ENCODE results near the gene NFATC2.
A peak's percentile ranks its signal among the peaks of the same experiment; 100 is the strongest.

Gene NFATC2

DNA sequence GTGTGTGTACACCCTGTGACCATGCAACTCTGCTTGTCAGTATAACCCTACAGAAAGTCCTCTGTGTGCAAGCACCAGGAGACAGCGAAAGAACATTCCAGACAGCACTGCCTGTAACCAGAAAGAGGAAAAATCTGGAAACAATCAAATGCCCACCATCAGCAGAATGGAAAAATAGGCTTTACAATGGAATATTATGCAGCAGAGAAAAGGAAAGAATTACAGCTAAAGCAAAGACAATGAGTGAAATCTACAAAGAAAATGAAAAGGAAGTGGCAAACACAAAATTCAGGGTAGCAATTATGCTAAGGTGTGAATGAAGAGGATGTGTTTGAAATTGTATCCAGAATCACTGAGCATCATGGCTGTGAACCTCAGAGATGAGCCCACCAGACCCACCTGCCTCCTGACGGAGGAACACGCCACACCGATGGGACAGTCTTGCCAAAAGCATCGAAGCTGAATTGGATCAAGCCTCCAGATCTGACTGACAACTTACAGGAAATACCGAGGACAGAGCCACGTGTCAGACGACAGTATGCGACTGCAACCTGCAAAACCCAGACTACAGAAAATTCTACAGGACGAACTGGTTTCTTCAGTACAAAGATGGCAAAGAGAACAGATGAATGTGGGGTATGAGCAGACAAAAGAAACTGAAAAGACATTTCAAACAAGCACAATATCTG, 133.2 kb downstream of the NFATC2 start:
- H3K36me3 ChIP-seq (ENCODE audit: control insufficient read depth in 2 of 2, insufficient read depth in 1 of 2, low read length in 2 of 2), result no peaks in the 10 kb centered on the region
- no peaks in the 10 kb centered on the region for H3K4me1 ChIP-seq (ENCODE audit: control insufficient read depth, insufficient read depth, low read length)
- H3K27ac ChIP-seq (ENCODE audit: extremely low read depth, low read depth, low read length), result no peak overlapping the region
- POLR2A ChIA-PET, result no interaction called here
- no peaks in the 10 kb centered on the region for H3K9me3 ChIP-seq (ENCODE audit: control insufficient read depth, insufficient read depth, low read depth, low read length)
- CTCF ChIA-PET, result no interaction called here
- H3K4me3 ChIP-seq (ENCODE audit: low read depth, low read length), result no peak overlapping the region
- TF ChIP-seq, protein P1, sequence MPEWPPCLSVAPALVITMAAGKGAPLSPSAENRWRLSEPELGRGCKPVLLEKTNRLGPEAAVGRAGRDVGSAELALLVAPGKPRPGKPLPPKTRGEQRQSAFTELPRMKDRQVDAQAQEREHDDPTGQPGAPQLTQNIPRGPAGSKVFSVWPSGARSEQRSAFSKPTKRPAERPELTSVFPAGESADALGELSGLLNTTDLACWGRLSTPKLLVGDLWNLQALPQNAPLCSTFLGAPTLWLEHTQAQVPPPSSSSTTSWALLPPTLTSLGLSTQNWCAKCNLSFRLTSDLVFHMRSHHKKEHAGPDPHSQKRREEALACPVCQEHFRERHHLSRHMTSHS (tag by site-specific recombination; IDR thresholded peaks at IDR 0.05), result no peak
- TF ChIP-seq ZBTB17 (tag by site-specific recombination; IDR thresholded peaks at IDR 0.05) (no peak), ZNF146 (tag by site-specific recombination; IDR thresholded peaks at IDR 0.05) (peak; percentile 100), ZNF544 (tag by site-specific recombination; IDR thresholded peaks at IDR 0.05) (no peak), ZNF548 (tag by site-specific recombination; IDR thresholded peaks at IDR 0.05) (no peak)
- TF ChIP-seq, protein P2, sequence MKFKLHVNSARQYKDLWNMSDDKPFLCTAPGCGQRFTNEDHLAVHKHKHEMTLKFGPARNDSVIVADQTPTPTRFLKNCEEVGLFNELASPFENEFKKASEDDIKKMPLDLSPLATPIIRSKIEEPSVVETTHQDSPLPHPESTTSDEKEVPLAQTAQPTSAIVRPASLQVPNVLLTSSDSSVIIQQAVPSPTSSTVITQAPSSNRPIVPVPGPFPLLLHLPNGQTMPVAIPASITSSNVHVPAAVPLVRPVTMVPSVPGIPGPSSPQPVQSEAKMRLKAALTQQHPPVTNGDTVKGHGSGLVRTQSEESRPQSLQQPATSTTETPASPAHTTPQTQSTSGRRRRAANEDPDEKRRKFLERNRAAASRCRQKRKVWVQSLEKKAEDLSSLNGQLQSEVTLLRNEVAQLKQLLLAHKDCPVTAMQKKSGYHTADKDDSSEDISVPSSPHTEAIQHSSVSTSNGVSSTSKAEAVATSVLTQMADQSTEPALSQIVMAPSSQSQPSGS (tag by site-specific recombination; IDR thresholded peaks at IDR 0.05; ENCODE audit: low read depth), result no peak

GRCh38 chr20:51404297-51405060, 138.0 kb downstream of the NFATC2 start:
- H3K4me3 ChIP-seq (ENCODE audit: low read depth, low read length), result no peak overlapping the region
- ChIA-PET CTCF (interaction anchor here (0.7 kb wide), 1 partner anchor 52 kb away, joined by 3 read pairs; no protein-coding TSS in a partner anchor), POLR2A (no interaction called here)
- no peaks in the 10 kb centered on the region for H3K36me3 ChIP-seq (ENCODE audit: control insufficient read depth in 2 of 2, insufficient read depth in 1 of 2, low read length in 2 of 2)
- TF ChIP-seq ZNF48 (tag by site-specific recombination; IDR thresholded peaks at IDR 0.05) (no peak), ZIC2 (tag by site-specific recombination; IDR thresholded peaks at IDR 0.05) (peak; percentile 27; the same call in 1 of the 2 replicates)
- H3K27ac ChIP-seq (ENCODE audit: extremely low read depth, low read depth, low read length), result no peak overlapping the region
- no peaks in the 10 kb centered on the region for H3K9me3 ChIP-seq (ENCODE audit: control insufficient read depth, insufficient read depth, low read depth, low read length)
- H3K4me1 ChIP-seq (ENCODE audit: control insufficient read depth, insufficient read depth, low read length), result no peaks in the 10 kb centered on the region

DNA sequence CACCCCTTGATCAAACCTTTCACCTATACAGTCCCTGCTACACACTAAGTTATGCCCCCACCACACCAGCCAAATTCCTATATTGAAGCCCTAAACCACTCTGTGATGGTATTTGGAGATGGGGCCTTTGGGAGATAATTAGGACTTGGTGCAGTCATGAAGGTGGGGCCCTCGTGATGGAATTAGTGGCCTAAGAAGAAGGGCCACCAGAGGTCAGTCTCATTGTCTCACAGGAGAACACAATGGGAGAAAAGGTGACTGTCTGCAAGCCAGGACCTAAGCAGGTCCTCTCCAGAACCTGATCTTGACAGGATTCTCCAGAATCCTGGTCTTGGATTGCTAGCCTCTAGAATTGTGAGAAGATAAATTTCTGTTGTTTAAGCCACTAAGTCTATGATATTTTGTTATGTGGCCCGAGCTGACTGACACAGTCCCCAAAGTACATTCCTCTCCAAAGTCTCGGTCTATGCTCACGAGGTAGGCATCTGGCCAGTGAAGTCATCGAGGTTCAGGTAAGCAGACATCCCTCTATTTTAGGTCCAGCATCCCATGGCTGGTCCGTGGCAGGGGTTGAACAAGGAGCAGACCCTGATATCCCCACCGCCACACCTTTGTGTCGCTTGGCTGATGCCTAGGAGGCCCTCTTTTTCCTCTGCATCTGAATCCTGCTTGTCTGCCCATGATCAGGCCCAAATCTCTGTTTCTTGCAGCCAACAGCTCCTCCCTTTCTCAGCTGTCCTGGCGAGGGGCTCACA, 138.9 kb downstream of the NFATC2 start:
- POLR2A ChIA-PET, result interaction anchor here (0.6 kb wide), 1 partner anchor 98 kb away, joined by 7 read pairs; no protein-coding TSS in a partner anchor
- Histone ChIP-seq H3K4me1 (ENCODE audit: control insufficient read depth, insufficient read depth, low read length) (no peaks in the 10 kb centered on the region), H3K9me3 (ENCODE audit: control insufficient read depth, insufficient read depth, low read depth, low read length) (no peaks in the 10 kb centered on the region), H3K36me3 (ENCODE audit: control insufficient read depth in 2 of 2, insufficient read depth in 1 of 2, low read length in 2 of 2) (no peaks in the 10 kb centered on the region), H3K27ac (ENCODE audit: extremely low read depth, low read depth, low read length) (no peak overlapping the region), H3K4me3 (ENCODE audit: low read depth, low read length) (no peak overlapping the region)
- CTCF ChIA-PET, result interaction anchor here (0.7 kb wide), 1 partner anchor 53 kb away, joined by 3 read pairs; no protein-coding TSS in a partner anchor
- TF ChIP-seq ZBTB7A (tag by site-specific recombination; IDR thresholded peaks at IDR 0.05; ENCODE audit: low read depth) (no peak), ZBTB11 (tag by site-specific recombination; conservative IDR thresholded peaks at IDR 0.05; ENCODE audit: low read depth) (no peak), ZNF433 (tag by site-specific recombination; IDR thresholded peaks at IDR 0.05; ENCODE audit: low read depth) (no peak), GFI1B (tag by site-specific recombination; IDR thresholded peaks at IDR 0.05) (no peak), ZNF747 (tag by site-specific recombination; IDR thresholded peaks at IDR 0.05) (no peak), ZNF677 (tag by site-specific recombination; IDR thresholded peaks at IDR 0.05) (no peak), ZNF585B (tag by site-specific recombination; IDR thresholded peaks at IDR 0.05) (no peak), ZNF777 (tag by site-specific recombination; IDR thresholded peaks at IDR 0.05; ENCODE audit: borderline replicate concordance) (no peak), BCL11B (tag by site-specific recombination; IDR thresholded peaks at IDR 0.05; ENCODE audit: low read depth) (no peak), ZNF521 (tag by site-specific recombination; IDR thresholded peaks at IDR 0.05) (no peak), ZNF501 (tag by site-specific recombination; IDR thresholded peaks at IDR 0.05) (no peak)
- TF ChIP-seq, protein P3, sequence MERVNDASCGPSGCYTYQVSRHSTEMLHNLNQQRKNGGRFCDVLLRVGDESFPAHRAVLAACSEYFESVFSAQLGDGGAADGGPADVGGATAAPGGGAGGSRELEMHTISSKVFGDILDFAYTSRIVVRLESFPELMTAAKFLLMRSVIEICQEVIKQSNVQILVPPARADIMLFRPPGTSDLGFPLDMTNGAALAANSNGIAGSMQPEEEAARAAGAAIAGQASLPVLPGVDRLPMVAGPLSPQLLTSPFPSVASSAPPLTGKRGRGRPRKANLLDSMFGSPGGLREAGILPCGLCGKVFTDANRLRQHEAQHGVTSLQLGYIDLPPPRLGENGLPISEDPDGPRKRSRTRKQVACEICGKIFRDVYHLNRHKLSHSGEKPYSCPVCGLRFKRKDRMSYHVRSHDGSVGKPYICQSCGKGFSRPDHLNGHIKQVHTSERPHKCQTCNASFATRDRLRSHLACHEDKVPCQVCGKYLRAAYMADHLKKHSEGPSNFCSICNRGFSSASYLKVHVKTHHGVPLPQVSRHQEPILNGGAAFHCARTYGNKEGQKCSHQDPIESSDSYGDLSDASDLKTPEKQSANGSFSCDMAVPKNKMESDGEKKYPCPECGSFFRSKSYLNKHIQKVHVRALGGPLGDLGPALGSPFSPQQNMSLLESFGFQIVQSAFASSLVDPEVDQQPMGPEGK (tag by site-specific recombination; IDR thresholded peaks at IDR 0.05), result no peak

All from HEK293 (cell line).